NCI-H2227 (cell line): ENCODE results near the gene XAGE3.
"Not testable (repeated sequence)": the region's sequence is repeated elsewhere in the genome, so short reads cannot be mapped to it uniquely, and the experiment has no call there.

Experiments
- DNase-seq: peaks from one replicate; lab custom pipeline; 2025; ENCODE audit not compliant: unreplicated experiment; lab: John Stamatoyannopoulos, UW

The XAGE3 gene

DNA sequence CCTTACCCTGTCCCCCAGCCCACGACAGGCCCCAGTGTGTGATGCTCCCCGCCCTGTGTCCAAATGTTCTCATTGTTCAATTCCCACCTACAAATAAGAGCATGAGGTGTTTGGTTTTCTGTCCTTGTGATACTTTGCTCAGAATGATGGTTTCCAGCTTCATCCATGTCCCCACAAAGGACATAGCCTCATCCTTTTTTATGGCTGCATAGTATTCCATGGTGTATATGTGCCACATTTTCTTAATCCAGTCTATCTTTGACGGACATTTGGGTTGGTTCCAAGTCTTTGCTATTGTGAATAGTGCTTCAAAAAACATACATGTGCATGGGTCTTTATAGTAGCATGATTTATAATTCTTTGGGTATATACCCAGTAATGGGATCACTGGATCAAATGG, 24.3 kb downstream of the XAGE3 start:
- DNase-seq: not testable (repeated sequence)

DNA sequence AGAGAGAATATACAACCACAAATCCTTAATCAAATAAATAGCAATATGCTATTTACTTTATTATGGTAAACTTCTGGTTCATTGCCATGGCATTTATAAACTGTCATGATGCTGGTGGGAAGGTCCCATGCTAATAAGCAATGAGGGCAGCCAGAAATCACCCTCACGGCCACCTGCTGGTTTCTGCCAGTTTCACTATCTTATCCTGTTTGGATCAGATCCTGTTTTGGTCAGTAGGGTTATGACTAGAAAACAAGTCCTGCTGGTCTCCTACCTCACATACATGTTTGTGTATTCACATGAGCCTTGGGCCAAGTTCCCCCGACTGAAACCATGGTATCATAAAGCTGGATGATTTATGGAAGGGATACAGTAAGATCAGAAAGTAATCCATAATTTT, 28.7 kb downstream of the XAGE3 start:
- no peak for DNase-seq

DNA sequence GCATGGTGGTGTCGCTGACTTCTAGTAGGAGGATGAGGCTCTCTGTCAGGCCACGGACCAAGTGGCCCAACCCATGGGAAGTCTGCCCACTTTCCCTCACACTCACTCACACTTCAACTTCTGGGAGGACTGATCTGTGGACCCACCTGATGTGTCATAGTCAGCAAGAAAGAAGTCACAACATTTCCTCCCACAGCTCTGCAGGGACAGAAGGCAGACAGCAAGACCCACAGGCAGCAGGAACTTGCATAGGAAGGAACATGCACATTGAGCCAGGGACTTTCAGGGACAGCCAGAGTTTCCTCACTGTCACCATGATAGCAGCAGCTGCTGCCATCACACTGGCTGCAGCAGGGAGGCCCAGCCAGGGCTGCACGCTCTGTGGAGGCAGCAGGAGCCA, 37.3 kb downstream of the XAGE3 start:
- DNase-seq: no peak

DNA sequence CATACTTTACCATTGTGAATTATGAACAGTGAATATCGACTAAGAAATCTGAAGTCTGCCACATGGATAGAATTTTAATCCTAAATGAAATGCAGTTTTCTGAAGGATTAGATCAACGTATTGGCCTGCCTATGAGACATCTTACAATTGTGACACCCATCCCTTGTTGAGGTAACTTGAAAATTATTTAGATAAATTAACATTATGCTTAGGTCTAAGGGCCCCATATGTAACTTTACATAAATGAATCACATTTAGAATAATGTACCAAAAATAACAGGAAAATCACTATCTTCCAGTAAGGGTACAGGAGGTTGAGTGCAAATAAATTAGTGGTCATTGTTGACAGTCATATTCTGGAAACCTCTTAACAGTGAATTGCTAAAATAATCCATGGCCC, 43.3 kb downstream of the XAGE3 start:
- DNase-seq: no peak

DNA sequence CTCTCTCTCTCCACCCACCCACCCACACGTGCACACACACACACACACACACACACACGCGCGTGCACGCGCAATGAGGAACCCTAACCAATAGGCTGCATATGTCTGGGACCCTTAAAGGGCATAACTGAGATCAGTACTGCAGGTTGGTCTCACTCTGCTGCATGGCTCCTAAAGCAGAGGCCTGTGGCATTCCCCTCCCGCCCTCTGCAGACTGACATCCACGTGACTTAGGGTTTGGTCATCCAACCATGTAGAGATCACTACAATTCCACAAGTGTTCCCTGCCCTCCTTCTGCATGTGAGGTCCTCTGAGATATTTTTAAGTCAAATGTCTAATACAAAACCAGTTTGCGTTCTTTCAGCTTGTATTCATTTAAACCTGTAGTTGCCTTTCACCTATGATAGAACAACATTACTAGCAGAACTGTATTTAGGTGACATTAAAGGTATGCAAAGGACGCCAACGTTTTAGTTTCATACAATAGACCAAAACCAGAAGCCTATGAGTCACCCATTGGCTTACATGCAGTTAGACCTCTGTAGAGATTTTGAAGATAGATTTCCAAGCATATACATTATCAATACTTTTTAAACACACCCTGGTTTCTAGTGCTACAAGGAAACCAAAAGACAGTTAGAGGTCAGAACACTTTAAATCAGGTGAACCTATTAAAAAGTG, 46.7 kb downstream of the XAGE3 start:
- DNase-seq: no peak

DNA sequence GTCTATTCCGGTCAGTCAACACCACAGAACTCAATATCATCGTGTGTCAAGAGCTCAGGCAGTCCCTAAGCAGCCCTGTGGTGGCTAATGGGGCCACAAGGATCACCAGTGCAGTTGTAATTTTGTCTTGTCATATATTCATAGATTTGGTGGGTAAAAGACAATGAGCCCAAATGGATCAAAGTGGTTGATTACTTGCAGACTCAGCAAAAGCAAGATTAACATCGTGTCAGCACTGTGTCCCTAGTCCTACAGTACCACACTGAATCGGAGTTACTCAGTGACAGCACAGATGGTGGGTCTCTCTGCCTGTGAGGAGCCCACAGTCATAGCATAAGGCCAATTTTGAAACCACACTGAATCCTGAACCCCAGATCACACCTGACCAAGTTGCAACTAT, 48.1 kb downstream of the XAGE3 start:
- DNase-seq: no peak
